HCT116 (cell line): ENCODE data around the gene MRPS18A. TPM values are rescaled to one million over a fixed set of nuclear protein-coding genes. Genes with fewer than 3 reads are reported as not detected.
"Not testable (repeated sequence)": the region's sequence is repeated elsewhere in the genome, so short reads cannot be mapped to it uniquely, and the experiment has no call there.

Source experiments
- ATAC-seq: fragments of 200-7000 bp; cut with Tn5 transposase; 2 replicates; pipeline ENCODE4 v1.9.1; 2020; ENCODE audit warnings: mild to moderate bottlenecking, moderate library complexity
- BruUV-seq: library from RNA; stranded (reverse); fragments of 400-500 nt; replicated peaks from 2 replicates; lab custom pipeline; 2021; lab: Mats Ljungman, UMichigan
- CTCF ChIA-PET: fragments of 300-600 bp; sonication (Branson Sonifier 250); formaldehyde crosslinking; loops from one replicate; lab custom pipeline; 2021; ENCODE audit warnings: antibody characterized with exemption; lab: Charles Lee
- POLR2A ChIA-PET: fragments of 300-600, 350-600 bp; sonication (Branson Sonifier 250); formaldehyde crosslinking; loops from one replicate; lab custom pipeline; 2021; ENCODE audit warnings: antibody characterized with exemption; lab: Charles Lee
- RAD21 ChIA-PET, 2 experiments: fragments of 300-600 bp; sonication (Branson Sonifier 250); formaldehyde crosslinking; loops; one replicate each; lab custom pipeline; 2023; ENCODE audit warnings: low total read pairs in 2 of 2; ENCODE audit not compliant: uncharacterized antibody in 2 of 2, unreplicated experiment in 2 of 2, low non-redundant PET in 1 of 2; lab: Charles Lee
- DNase-seq: peaks from one replicate; pipeline ENCODE4 v3.0.0-alpha.2; 2010; ENCODE audit warnings: low read depth, low spot score
- H2AFZ ChIP-seq: fragments of 200-600 bp; shearing (Covaris generic), sonication (generic); 2 replicates; pipeline ENCODE4 v1.6.1; 2017; ENCODE audit warnings: low read depth, mixed run types, mixed read lengths, antibody characterized with exemption, low read length; ENCODE audit not compliant: poor library complexity, severe bottlenecking
- H3K27ac ChIP-seq: 2 replicates; pipeline ENCODE4 v1.5.1; 2012; ENCODE audit warnings: low read depth, low read length
- H3K27me3 ChIP-seq: fragments of 200-600 bp; sonication (generic); 2 replicates; pipeline ENCODE4 v1.6.1; 2016; ENCODE audit warnings: mixed run types, low read length, mixed read lengths; ENCODE audit not compliant: insufficient read depth
- H3K36me3 ChIP-seq, 2 experiments: fragments of 200-500 bp in 1 of 2; fragments of 200-600 bp in 1 of 2; sonication (Bioruptor generic) in 1 of 2; sonication (generic) in 1 of 2; 2 replicates each; pipeline versions ENCODE4 v1.5.1 to v1.6.1; 2014 to 2016; ENCODE audit warnings: low read length in 2 of 2, inconsistent platforms in 1 of 2, mixed read lengths in 1 of 2, mixed run types in 1 of 2; ENCODE audit not compliant: insufficient read depth in 2 of 2, control insufficient read depth in 1 of 2
- H3K4me1 ChIP-seq, 2 experiments: fragments of 200-600 bp in 1 of 2; sonication (generic) in 1 of 2; 2 replicates each; pipeline versions ENCODE4 v1.5.1 to v1.6.1; 2012 to 2017; ENCODE audit warnings: low read length in 2 of 2, inconsistent platforms in 1 of 2, mild to moderate bottlenecking in 1 of 2, mixed read lengths in 1 of 2, mixed run types in 1 of 2, moderate library complexity in 1 of 2; ENCODE audit not compliant: insufficient read depth in 2 of 2, control insufficient read depth in 1 of 2
- H3K4me2 ChIP-seq: fragments of 200-600 bp; sonication (generic); 2 replicates; pipeline ENCODE4 v1.6.1; 2017; ENCODE audit warnings: mixed run types, low read length, mixed read lengths
- H3K4me3 ChIP-seq, 2 experiments: fragments of 200-600 bp in 1 of 2; sonication (generic) in 1 of 2; replicated peaks in 1 of 2; 2 replicates each; pipeline ENCODE4 v1.5.1; 2011 to 2016; ENCODE audit warnings: low read length in 2 of 2, control low read depth in 1 of 2, low read depth in 1 of 2, mild to moderate bottlenecking in 1 of 2, mixed read lengths in 1 of 2, mixed run types in 1 of 2
- H3K79me2 ChIP-seq: fragments of 200-600 bp; sonication (generic); 2 replicates; pipeline ENCODE4 v1.6.1; 2017; ENCODE audit warnings: mild to moderate bottlenecking, mixed run types, low read length, moderate library complexity, mixed read lengths; ENCODE audit not compliant: insufficient read depth
- H3K9ac ChIP-seq: fragments of 200-600 bp; sonication (generic); 2 replicates; pipeline ENCODE4 v1.6.1; 2016; ENCODE audit warnings: low read length, mixed read lengths
- H3K9me2 ChIP-seq: fragments of 200-600 bp; sonication (generic), shearing (Covaris generic); 2 replicates; pipeline ENCODE4 v1.6.1; 2017; ENCODE audit warnings: mixed run types, mild to moderate bottlenecking, moderate library complexity; ENCODE audit not compliant: insufficient read depth
- H3K9me3 ChIP-seq, 2 experiments: fragments of 200-500 bp in 1 of 2; fragments of 200-600 bp in 1 of 2; sonication (Bioruptor generic) in 1 of 2; sonication (generic) in 1 of 2; 2 replicates each; pipeline ENCODE4 v1.6.1; 2014 to 2017; ENCODE audit warnings: low read length in 2 of 2, mixed read lengths in 2 of 2, inconsistent platforms in 1 of 2, low read depth in 1 of 2, mild to moderate bottlenecking in 1 of 2, mixed run types in 1 of 2, moderate library complexity in 1 of 2; ENCODE audit not compliant: control insufficient read depth in 1 of 2, insufficient read depth in 1 of 2
- H4K20me1 ChIP-seq: fragments of 200-600 bp; sonication (generic), shearing (Covaris generic); 2 replicates; pipeline ENCODE4 v1.6.1; 2017; ENCODE audit warnings: mixed run types, mild to moderate bottlenecking, moderate library complexity; ENCODE audit not compliant: insufficient read depth
- SP1 ChIP-seq: IDR thresholded peaks from 2 replicates; pipeline ENCODE4 v1.6.1; 2012; ENCODE audit warnings: low read depth
- intact Hi-C: fragments of 100-400 bp; cut with micrococcal nuclease; formaldehyde crosslinking; loops from 2 replicates; pipeline ENCODE4 v1.10.0; 2022
- total RNA-seq: library from RNA; stranded (reverse); gene quantifications from one replicate; pipeline ENCODE4 v1.2.1, GENCODE V29; 2021; ENCODE audit not compliant: unreplicated experiment
- TF ChIP-seq, protein P1 (sequence below), 3 experiments: fragments of 200-600 bp in 1 of 3; sonication (generic) in 1 of 3; IDR thresholded peaks in 2 of 3; conservative IDR thresholded peaks in 1 of 3; 2 replicates each; pipeline ENCODE4 v1.5.1; 2012 to 2017; ENCODE audit warnings: low read depth in 2 of 3, low read length in 2 of 3, antibody characterized with exemption in 1 of 3, borderline replicate concordance in 1 of 3, control low read depth in 1 of 3, mild to moderate bottlenecking in 1 of 3, mixed read lengths in 1 of 3, mixed run types in 1 of 3, moderate library complexity in 1 of 3; ENCODE audit not compliant: insufficient read depth in 1 of 3

Gene MRPS18A
- total RNA-seq, 1 experiment from 2014 or later, result 63.0 TPM

DNA sequence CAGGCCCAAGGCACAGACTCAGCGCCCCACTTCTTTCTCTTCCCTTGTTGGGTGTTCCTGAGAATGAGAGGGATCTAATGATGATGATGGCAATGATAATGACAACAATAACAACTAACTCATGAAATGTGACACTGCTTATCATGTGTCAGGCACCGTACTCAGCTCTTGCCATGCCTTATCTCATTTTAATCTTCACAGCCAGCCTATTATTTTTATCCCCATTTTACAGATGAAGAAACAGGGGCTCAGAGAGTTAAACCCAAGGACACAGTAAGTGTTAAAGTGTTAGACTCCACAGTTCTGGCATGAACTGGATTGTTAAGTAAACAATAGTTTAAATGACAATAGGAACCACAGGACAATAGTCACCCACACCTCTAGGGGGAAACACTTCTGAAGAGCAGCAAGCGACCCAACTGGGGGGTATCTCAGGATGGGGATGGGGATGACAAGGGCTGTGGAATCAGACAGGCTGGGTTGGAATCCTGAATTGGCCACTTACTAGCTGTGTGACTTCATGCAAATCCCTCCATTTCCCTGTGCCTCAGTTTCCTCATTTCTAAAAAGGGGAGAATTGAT is 30.3 kb downstream of the MRPS18A start:
- ChIA-PET RAD21 (no interaction called here), CTCF (interaction anchor here (3.3 kb wide), 1 partner anchor 10 kb away, joined by 11 read pairs; no protein-coding TSS in a partner anchor), POLR2A (interaction anchor here (0.7 kb wide), 1 partner anchor 908 kb away, joined by 5 read pairs; no protein-coding TSS in a partner anchor)
- no peaks in the 10 kb centered on the region for H3K27me3 ChIP-seq
- no peak overlapping the region for H3K4me3 ChIP-seq
- no peaks in the 10 kb centered on the region for H3K36me3 ChIP-seq
- H3K9me3 ChIP-seq, result peaks cover 0 to 5% of the 10 kb centered on the region in 2 experiments; a peak in 1 of 4 replicates
- intact Hi-C loops, result no loop called here
- no peak overlapping the region for H3K9ac ChIP-seq
- no TSS peak for BruUV-seq
- no peak overlapping the region for H3K4me2 ChIP-seq
- ATAC-seq (no peak), DNase-seq (no peak)
- H3K9me2 ChIP-seq, result no peaks in the 10 kb centered on the region
- H3K4me1 ChIP-seq, result no peaks in the 10 kb centered on the region
- TF ChIP-seq, protein P1, sequence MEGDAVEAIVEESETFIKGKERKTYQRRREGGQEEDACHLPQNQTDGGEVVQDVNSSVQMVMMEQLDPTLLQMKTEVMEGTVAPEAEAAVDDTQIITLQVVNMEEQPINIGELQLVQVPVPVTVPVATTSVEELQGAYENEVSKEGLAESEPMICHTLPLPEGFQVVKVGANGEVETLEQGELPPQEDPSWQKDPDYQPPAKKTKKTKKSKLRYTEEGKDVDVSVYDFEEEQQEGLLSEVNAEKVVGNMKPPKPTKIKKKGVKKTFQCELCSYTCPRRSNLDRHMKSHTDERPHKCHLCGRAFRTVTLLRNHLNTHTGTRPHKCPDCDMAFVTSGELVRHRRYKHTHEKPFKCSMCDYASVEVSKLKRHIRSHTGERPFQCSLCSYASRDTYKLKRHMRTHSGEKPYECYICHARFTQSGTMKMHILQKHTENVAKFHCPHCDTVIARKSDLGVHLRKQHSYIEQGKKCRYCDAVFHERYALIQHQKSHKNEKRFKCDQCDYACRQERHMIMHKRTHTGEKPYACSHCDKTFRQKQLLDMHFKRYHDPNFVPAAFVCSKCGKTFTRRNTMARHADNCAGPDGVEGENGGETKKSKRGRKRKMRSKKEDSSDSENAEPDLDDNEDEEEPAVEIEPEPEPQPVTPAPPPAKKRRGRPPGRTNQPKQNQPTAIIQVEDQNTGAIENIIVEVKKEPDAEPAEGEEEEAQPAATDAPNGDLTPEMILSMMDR (IDR thresholded peaks at IDR 0.05 in 2 of 3, conservative IDR thresholded peaks at IDR 0.05 in 1 of 3; ENCODE audit: borderline replicate concordance in 1 of 3, insufficient read depth in 1 of 3, low read depth in 2 of 3, low read length in 2 of 3), result 0 out of 6 replicates have a peak, but pooled peaks of 1 of the 3 experiments have one; percentile 9
- no peak for TF ChIP-seq SP1
- no peaks in the 10 kb centered on the region for H3K79me2 ChIP-seq
- H4K20me1 ChIP-seq, result no peaks in the 10 kb centered on the region
- no peak overlapping the region for H3K27ac ChIP-seq
- no peak overlapping the region for H2AFZ ChIP-seq

DNA sequence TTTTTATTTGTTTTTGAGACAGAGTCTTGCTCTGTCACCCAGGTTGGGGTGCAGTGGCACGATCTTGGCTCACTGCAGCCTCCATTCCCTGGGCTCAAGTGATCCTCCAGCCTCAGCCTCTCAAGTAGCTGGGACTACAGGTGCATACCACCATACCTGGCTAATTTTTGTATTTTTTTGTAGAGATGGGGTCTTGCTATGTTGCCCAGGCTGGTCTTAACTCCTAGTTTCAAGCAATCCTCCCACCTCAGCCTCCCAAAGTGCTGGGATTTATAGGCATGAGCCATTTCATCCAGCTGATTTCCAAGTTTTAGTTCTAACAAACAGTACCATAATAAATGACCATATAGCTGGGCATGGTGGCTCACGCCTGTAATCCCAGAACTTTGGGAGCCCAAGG is 34.8 kb downstream of the MRPS18A start:
- CTCF ChIA-PET, DNase-seq, H3K27ac ChIP-seq, H3K9ac ChIP-seq, intact Hi-C loops, BruUV-seq, ATAC-seq, H4K20me1 ChIP-seq, H3K4me1 ChIP-seq, H3K9me3 ChIP-seq, POLR2A ChIA-PET, H3K36me3 ChIP-seq, H2AFZ ChIP-seq, RAD21 ChIA-PET, H3K9me2 ChIP-seq, H3K27me3 ChIP-seq, H3K4me2 ChIP-seq, H3K4me3 ChIP-seq, H3K79me2 ChIP-seq: not testable (repeated sequence)
